ENCODE measurements around the gene TSHZ2.

DNA sequence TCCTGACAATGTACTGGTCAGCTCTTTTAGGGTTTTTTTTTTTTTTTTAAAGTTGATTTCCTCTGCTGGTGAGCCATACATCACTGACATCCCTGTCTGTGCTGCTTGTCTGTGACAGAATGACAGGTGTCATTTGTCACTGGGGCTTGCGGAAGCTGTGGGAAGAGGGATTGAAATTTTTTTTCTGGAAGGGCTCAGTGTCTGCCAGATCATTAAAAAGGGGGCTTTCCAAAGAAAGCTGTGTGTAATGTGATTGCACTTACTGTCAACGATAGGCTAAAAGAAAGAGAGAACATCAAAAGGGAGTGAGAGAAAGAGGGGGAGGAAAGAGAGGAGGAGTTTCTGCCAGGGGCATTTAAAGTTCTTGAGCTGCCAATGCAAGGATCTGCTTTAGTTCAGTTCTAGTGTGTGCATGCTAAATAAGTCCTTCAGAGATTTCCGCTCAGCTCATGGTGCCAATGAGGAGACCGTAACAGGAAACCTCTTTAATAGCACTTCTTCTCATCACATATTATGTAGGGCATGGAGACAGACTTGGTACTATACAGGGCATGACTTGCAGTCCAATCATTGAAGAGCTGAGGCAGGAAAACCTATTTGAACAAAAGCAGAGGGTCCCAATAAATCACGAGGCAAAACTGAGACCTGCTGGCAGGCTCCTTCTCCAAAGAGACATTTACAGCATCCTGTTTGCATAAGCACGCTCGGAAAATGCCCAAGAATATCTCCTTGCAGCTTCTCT is 177.2 kb downstream of the TSHZ2 start:
- TF ChIP-seq CTCF (IDR thresholded peaks at IDR 0.05; ENCODE audit: poor library complexity, severe bottlenecking) (no peak), POLR2AphosphoS5 (IDR thresholded peaks at IDR 0.05) (no peak), TAF1 (IDR thresholded peaks at IDR 0.05; ENCODE audit: low read depth) (no peak), EZH2 (IDR thresholded peaks at IDR 0.05; ENCODE audit: borderline replicate concordance, insufficient read depth, low read length, poor library complexity, severe bottlenecking) (no peak), REST (IDR thresholded peaks at IDR 0.05; ENCODE audit: borderline replicate concordance) (no peak), RAD21 (conservative IDR thresholded peaks at IDR 0.05) (no peak), EP300 (conservative IDR thresholded peaks at IDR 0.05; ENCODE audit: poor library complexity, severe bottlenecking) (peak; percentile 59), SMC3 (conservative IDR thresholded peaks at IDR 0.05; ENCODE audit: poor library complexity) (no peak), MXI1 (conservative IDR thresholded peaks at IDR 0.05; ENCODE audit: poor library complexity, severe bottlenecking) (no peak)
